SHP77 treated with DMSO at 0.1 percent for 48 hours (cell line): ENCODE results near the gene FAT2.
"Not testable (repeated sequence)": the region's sequence is repeated elsewhere in the genome, so short reads cannot be mapped to it uniquely, and the experiment has no call there.

ENCODE experiments used
- DNase-seq: peaks from one replicate; lab custom pipeline; 2025; lab: John Stamatoyannopoulos, UW

Gene FAT2

DNA sequence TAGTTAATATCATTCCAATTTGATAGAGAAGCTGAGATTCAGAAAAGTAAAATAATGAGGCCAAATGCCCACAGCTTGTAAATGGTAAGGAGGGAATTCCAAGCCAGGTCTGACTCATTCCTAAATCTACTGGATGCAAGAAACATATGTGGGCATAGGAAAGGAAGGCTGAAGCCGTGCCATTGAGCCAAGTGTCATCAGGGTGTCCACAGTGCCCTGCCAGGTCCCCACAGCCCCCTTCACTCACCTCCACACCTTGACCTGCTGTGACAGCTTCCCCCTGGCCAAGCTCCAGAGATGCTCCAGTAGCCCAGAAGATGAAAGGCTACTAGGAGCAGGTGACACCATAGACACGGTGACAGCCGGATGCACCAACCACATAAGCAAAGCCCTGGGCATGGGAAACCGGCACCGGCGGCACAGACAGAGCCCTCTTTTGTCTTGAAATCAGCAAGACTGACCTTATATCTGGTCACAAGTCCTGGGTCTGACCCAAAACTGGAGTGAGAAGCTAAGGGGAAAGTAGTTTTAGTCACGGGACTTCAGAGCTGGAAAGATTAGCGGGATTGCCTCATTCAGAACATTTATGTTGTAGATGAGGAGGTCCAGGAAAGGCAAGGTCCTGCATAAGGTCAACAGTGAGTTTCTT lies 20.1 kb upstream of the FAT2 start:
- no peak for DNase-seq

DNA sequence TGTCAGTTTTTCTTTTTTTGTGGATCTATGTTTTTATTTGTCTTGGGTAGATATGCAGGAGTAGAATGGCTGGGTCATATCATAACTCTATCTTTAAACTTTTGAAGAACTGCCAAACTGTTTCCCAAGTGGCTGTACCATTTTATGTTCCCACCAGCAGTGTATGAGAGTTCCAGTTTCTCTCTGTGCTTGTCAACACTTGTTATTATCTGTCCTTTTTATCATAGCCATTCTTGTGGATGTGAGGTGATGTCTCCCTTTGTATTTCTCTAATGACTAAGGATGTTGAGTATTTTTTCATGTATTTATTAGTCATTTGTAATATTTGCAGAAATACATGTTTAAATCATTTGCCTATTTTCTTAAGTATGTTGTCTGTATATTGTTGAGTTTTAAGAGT lies 17.4 kb upstream of the FAT2 start:
- no peak for DNase-seq

DNA sequence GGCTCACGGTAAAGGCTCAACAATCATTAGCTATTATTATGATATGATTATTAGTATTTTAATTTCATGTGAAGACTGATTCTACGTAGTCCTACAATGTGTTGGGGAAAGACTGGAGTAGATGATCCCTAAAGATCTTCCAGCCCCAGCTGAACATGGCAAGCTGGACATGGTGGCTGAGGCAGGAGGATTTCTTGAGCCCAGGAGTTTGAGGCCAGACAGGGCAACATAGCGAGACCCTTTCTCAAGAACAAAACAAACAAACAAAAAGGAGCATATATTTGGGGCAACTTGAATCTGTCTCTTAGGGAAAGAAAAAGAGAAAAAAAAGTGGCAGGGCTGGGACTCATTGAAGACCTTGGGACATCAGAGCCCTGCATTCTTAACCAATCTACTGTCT lies 16.2 kb upstream of the FAT2 start:
- no peak for DNase-seq

DNA sequence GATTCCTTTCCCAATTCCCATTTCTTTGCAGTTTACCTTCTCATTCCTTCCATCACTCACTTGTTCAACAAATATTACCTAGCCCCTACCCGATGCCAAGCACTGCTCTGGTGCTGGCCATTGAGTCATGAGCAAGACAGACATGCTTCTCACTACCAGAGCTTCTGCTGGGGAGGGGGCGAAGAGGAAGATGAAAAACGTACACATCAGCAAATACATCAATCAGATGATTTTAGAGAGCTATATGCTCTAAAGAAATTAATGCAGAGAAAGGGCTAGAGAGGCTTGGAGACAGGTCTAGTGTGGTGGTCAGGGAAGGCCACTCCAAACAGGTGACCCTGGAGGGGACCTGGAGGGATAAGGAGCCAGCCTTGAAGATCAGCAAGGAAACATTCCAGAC lies 14.4 kb upstream of the FAT2 start:
- DNase-seq, result no peak

DNA sequence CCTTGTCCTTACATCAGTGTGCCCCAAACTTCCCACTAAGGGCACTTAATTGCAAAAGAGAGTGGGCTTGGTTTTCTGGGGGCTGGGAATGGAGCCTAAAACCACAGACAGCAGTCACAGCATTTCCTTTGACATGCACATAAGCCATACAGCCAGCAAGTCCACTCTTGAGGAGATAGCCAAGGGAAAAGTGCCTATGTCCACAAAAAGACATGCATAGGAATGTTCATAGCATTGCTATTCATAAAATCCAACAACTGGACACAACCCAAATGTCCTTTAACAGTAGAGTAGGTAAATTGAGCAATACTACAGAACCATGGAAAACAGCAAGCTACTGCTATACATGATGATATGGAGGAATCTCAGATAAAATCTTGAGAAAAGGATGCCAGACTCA lies 11.7 kb upstream of the FAT2 start:
- DNase-seq, result no peak

DNA sequence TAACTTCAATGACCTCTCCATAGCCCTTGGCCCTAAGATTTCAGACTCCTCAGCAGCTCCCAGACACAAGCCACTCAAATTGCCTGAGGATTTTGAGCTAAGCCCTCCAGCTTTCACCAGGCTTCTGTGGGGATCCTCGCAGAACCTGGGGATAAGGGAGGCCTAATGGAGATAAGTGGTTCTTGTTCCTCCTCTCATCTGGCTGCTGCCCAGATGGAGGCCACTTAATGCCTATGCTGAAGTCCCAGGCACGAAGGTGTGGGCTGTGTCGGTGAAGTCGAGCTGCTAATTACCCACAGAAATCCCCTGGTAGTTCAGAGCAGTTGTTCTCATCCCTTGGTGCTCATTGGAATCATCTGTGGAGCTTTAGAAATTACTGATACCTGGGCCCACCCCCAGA lies 10.3 kb upstream of the FAT2 start:
- DNase-seq, result no peak

DNA sequence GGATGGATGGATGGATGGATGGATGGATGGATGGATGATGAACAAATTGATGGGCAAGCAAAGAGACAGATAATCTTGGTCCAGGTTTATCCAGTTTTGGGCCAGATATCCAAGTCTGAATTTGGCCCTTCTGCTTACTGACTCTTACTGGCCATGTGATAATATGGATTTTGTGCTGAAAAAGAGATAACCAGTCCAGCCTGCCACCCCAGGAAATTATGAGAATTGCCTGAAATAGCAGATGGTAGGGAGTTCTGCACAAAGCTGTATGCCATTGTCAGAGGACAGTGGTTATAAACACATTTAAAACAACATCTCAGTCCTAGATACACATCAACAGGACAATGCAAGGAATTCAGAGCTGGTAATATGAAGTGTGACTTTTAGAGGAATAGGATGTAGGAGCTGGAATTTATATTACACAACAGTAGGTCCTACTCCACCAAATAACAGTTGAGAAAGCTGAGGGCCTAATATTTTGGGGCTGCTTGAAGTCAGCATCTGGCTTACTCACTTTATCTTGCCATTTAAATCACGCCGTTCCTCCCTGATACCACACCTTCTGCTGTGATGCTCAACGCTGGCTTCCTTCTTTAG lies 9.0 kb upstream of the FAT2 start:
- no peak for DNase-seq

DNA sequence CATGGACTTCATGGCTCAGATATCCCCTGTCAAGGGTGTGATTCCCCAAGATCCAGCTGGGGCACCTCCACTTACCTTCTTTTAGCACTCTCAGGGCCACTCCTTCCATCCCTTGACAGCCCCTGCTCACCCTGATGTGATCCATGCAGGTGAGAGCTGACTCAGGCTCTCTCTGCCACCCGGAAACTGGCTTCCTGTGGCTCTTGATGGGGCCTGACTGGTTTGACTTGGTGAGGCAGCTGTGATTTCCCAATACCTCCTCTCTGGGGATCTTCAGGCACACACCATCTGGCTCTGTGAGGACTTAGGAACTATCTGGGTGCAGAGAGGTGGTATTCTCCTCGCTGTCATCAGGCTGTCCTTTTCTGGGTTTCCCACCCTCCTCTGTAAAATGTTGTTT lies 7.9 kb upstream of the FAT2 start:
- DNase-seq, result no peak

DNA sequence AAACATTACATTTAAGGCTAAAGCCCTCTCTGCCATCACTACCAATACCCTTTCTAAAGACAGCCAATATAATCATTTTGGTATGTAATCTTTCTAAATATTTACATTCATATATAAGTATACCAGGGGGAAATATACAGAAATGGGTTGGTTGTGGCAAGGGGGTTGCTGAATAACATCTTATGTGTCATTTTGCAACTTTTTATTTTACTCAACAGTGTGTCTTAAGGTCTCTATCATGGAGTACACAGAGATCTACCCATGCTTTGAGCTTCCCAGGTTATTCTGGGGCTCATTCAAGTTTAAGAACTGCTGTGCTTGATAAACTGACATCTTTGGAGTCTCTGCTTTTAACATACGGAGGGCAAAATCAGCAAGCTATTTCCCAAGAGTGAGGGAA lies 7.4 kb upstream of the FAT2 start:
- no peak for DNase-seq

DNA sequence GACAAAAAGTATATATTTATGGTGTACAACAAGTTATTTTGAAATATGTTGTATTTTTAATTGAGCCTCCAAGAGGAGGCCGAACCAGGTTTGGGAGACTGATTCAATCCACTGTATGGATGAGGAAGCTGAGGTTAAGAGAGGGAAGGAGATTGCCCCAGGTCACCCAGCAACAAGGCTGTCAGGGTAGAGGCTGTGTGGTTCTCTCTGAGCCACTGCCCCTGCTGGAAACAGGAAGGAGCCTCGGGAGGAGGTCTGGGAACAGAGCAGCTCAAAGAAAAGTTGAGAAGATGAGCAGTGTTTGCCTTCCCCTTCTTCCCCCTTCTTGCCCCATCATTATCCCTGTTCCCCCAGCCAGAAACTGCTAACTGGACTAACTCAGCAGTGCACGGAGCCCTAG lies 6.6 kb upstream of the FAT2 start:
- DNase-seq, result no peak

DNA sequence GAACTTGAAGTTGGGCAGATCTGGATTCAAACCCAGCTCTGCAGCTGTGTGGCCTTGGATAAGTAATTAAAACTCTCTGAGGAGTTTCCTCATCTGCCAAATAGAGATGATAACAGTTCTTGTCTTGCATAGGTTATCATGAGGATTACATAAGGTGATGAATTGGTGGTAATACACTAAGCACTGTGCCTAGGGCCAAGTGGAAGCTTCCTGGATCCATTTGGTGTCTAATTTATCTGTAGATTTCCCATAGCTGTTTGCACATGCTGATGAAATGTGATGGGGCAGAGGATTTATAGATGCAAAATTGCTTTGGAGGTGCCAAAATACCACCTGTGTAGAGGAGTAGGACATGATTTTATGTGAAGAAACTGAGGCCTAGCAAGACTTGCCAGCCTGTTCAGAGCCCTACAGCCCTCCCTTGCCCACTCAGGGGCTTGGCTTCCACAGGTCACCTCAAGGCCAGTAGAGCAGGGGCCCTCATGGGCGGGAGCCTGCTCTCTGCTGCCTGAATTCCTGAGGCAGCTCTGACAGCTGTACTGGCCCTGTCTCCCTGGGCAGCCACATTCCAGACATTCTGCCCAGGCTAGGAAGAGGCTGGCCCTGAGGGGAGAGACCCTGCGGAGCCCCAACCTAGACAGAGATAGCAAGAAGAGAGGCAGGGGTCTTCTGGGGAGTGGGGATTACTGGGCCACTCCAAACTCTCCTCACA lies 5.9 kb upstream of the FAT2 start:
- no peak for DNase-seq

DNA sequence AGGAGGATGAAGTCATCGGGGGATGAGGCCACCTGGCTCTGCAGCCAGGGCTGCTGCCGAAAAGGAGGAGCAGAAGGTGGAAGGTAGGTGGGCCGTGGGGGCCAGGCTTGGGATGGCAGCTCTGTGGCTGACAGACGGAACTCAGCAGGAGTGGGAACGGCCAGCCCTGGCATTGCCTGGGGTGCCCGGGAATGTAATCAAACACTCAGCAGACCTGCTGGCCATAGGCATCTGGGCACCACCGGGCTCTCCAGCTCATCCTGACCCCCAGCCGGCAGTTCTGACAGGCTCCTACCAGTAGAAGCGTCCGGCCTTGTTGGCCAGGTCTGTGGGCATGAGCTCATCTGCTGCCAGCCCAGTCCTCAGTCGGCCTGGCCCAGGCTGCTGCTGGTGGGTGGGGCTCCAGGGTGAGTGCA lies 4.3 kb upstream of the FAT2 start:
- DNase-seq, result no peak

DNA sequence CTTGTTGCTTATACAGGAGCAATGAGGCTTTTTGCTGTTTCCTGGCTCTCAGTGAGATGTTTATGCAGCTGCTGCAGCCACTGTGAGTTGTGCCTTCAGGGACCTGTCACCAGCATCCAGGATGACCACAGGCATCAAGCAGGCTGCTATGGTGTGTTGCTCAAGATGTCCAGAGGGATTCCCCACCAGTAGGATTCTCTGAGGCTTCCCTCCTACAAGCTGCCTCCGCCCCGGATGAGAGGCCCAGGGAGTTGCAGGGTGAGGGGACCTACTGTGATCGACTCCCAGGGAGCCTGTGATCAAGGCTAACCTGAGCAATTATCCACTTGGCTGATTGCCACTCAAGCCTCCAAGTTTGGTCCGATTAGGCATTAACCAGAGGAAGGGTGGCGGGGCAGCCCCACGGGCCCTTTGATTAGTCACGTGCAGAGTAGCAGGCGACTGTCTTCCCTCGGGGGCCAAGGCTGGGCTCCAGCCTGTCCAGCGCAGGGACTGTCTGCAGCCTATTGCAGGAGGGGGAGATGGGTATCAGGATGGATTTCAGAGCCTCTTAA lies 1.8 kb upstream of the FAT2 start:
- peak; percentile 7 for DNase-seq

DNA sequence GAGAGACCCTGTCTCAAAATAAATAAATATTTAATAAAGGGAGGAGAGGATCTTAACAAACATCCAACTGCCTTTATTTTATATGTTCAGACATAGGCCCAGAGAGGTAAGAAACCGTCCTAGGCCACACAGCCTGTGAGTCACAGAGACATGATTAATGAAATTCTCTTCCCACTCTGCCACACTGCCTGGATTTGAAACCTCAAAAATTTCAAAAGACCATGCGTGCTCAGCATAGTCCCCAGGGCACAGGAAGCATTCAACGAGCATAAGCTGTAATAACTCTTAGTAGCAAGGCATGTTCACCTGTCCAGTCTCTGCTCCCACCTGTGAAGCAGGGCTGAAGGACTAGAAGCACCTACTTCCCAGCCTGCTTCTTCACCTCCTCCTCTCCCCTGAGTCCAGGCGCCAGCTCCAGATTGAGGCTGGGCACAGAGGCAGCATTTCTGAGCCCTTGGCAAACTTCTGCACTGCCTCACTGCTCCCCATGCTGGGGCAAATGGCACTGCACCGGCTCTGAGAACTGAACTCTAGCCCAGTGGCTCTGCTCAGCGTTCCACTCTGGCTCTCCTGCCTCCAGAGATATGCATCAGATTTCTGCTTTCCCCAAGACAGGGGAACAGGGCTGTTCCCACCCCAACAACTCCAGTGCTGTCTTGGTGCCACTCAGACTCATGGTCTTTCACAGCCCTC lies 1.1 kb downstream of the FAT2 start:
- no peak for DNase-seq

DNA sequence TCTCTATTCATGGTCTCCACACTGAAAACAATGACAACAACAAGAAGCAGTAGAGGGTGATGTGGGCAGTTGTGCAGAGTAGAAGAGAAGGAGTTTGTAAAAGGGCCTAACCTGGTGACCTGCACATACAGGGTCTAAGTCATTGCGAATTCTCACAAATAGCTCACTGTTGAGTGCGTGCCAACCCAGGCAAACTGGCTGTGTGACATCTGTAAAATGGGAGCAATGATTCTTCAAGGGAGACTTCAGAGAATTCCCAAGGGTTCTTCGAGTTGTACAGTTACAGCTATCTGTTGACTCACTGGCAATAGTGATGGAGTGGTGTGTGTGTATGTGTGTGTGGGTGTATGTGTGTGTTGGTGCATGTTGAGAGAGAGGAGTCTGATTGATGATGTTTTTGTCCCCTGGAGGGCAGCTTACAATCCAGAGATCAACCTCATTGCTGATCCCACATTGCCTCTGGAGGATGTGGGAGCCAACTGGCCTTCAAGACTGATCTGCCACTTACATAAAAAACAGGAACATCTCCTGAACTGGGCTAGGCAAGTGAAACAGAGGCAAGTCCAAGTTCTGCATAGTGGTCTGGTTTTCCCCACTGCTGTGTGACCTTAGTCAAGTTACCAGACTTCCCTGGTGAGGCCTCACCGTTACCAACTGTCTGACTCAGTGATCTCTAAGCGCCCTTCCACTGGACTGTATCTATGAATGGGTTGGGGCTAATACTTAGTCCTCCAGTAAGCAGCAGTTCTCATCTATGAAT lies 3.2 kb downstream of the FAT2 start:
- no peak for DNase-seq

DNA sequence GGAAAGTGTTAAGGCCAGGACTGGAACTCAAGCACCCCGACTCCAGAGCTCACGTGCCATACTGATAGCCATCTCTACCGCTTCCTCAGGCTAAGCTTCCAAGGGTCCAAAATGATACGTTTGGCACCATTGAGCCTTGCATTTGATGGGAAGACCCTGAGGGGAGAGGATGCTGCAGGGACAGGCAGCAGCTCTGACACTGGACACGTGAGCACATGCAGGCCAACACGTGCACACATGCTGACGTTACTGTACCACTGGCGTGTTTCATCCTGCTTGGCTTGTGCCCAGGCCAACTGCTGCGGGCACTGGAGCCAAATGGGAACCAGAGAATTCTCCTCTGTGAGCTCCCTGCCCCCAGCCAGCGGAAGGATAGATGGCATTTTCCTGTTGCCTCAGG lies 5.2 kb downstream of the FAT2 start:
- DNase-seq, result no peak

DNA sequence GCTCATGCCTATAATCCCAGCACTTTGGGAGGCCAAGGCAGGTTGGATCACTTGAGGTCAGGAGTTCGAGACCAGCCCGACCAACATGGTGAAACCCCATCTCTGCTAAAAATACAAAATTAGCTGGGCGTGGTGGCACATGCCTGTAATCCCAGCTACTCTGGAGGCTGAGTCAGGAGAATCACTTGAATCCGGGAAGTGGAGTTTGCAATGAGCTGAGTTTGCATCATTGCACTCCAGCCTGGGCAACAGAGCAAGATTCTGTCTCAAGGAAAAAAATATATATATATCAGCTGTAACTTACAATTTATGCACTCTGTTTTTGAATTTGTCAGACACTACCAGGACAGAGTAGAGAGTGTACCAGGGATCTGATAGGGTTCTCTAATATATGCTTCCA lies 5.8 kb downstream of the FAT2 start:
- not testable (repeated sequence) for DNase-seq

DNA sequence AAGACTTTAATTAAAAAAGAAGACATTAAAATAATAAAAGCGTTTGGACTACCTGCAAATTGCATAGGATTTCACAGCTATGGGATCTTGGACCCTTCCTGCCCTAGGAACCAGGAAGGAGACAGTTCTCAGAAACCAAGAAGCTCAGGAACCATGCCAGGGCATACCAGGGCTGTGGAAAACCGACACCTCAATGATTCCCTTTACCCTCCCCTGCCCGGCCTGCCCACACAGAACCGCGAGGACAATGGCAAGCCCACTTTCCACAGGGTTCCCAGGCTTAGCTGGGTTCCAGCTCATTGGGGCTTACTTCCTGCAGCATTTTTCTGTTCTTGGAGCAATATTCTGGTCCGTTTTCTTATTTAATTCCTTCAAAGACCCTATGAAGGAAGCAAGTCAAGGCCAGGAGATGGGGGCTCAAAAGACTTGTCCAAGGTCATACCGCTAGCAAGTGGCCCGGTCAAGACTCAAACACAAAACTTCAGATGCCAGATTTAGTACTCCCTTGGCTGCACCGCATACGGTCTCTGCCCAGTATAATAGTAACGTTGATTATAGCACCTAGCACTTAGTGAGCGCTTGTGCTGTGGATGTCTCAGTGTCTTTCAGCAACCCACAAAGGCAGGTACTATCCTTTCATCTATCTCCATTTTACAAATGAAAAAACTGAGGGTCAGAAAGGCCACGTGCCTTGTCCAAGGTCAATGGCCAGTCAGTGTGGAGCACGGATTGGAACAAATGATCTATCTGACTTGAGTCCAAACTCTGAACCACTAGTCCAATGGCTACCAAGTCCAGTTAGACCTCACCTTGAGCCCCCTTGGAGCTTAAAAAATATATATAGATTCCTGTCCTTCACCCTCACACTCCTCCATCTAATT lies 6.8 kb downstream of the FAT2 start:
- DNase-seq, result no peak

DNA sequence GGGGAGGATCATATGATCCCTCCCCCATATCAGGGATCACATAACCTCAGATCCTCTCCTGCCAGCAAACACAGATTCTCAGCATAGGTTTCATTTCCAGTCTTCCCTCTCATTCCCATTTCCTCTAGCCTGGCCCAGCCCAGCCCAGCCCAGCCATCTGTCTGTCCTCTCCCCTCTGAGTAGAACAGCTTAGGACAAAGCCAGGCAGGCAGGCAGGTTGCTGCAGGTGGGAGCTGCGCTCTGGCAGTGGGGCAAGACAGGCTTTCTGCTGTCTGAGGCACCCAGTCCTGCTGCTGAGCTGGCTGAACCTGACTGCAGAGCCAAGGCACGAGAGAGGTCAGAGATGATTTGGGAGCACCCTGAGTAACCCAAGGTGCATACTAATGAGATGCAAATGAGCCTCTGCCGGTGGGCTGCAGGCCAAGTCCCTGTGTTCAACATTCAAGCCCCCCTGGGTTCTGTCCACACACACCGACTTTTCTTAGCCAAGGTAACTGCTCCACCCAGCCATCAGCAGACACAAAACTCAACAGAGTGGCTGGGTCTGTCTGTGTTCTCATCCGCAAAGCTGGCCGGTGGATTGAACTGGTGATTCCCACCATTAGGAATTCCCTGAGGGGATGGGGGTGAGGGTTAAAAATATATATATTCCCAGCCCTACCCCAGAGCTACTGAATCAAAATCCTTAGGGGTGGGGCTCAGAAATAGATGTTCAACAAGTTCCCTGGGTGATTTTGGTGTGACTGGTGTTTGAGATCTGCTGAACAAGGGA lies 9.1 kb downstream of the FAT2 start:
- no peak for DNase-seq

DNA sequence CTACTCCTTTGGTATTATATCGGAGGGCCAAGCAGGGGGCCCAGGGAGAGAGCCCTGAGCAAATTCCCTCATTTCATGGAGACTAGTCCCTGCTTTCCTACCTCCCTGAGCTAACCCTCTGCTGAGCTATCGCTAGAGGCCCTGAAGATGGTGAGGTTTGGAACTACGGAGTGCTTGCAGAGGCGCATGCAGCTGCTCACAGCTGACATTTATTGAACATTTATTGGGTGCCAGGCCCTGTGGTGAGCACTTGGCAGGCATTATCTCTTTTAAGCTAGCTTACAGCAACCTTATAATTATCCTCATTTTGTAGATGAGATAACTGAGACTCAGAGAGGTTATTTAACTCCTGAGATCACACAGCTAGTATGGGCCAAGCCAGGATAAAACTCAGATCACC lies 9.8 kb downstream of the FAT2 start:
- DNase-seq, result no peak
